ENCODE results near the gene SLC2A11.

Gene SLC2A11

DNA sequence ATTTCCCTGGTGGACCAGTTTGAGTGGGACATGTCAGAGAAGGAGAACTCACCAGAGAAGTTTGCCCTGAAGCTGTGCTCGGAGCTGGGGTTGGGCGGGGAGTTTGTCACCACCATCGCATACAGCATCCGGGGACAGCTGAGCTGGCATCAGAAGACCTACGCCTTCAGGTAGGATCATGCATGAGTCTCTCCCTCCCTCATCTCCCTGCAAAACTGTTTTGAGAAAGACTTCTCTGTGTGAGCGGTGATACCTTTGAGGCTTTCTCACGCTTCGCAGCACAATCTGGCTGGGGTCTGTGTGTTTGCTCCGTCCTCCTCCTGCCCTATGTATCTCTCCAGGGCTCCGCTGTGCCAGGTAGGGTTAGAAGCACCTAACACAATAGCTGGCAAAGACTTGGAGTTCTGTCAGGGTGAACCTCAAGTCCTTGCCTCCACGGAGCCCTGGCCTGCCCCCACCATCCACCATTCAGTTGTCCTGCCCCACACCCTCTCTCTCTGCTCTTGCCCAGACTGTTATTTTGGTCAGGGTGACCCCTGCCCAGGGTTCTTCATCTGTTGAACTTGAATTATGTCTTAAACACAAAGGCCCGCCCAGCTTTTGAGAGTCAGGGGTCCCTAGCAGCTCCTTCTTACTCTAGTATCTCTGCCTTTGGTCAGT is 32.3 kb upstream of the SLC2A11 start:
- H3K27me3 Mint-ChIP-seq (ENCODE audit: low read depth, poor library complexity), result peaks cover 3% of the 10 kb centered on the region
- no peak for DNase-seq
- H3K4me3 Mint-ChIP-seq, result peak overlapping the region; percentile 37
- H3K4me1 Mint-ChIP-seq, result peaks cover 30% of the 10 kb centered on the region
- TF ChIP-seq, protein P1, sequence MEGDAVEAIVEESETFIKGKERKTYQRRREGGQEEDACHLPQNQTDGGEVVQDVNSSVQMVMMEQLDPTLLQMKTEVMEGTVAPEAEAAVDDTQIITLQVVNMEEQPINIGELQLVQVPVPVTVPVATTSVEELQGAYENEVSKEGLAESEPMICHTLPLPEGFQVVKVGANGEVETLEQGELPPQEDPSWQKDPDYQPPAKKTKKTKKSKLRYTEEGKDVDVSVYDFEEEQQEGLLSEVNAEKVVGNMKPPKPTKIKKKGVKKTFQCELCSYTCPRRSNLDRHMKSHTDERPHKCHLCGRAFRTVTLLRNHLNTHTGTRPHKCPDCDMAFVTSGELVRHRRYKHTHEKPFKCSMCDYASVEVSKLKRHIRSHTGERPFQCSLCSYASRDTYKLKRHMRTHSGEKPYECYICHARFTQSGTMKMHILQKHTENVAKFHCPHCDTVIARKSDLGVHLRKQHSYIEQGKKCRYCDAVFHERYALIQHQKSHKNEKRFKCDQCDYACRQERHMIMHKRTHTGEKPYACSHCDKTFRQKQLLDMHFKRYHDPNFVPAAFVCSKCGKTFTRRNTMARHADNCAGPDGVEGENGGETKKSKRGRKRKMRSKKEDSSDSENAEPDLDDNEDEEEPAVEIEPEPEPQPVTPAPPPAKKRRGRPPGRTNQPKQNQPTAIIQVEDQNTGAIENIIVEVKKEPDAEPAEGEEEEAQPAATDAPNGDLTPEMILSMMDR (IDR thresholded peaks at IDR 0.05), result no peak
- peak overlapping the region; percentile 98 for H3K27ac Mint-ChIP-seq
- H3K9me3 Mint-ChIP-seq, result no peaks in the 10 kb centered on the region
- peaks cover 75% of the 10 kb centered on the region for H3K36me3 Mint-ChIP-seq (ENCODE audit: low read depth)

DNA sequence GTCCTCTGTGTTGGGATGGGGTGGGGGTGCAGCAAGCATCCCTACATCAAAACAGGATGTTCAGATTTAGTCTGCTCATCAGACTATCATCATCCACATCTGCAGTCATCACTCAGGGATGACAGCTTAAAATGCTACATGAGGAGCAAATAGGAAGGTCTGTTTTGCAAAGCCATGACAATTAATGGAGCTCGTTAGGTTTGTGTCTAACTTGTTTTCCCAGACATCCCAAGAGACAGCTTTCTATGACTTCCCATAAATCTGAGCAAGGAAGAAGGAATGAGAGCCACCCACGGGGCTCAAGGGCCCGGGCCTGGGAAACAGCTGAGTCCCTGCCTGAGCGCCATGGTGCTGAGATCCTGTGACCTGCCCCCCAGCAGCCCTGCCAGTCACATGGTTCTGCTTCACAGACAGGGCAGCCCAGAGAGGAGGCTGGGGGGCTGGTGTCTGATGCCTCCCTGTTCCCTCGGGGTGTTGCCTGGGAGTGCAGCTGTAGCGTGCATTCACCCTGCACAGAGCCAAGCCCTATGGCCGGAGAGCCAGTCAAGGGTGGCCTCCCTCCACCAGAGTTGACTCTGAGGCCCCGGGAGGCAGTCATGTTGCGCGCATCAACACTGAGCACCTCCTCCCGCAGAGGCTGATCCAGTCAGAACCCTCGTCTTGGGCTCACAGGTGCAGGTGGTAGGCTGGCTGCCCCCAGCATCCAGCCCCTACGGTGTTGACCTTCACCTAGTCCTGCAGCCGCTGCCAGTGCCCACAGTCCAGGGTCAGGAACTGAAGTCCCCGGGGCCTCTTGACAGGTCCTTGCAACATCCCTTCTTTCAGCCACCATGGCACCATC is 30.9 kb upstream of the SLC2A11 start:
- Mint-ChIP-seq H3K9me3 (no peaks in the 10 kb centered on the region), H3K27ac (peak overlapping the region; percentile 98), H3K4me1 (peaks cover 30% of the 10 kb centered on the region), H3K27me3 (ENCODE audit: low read depth, poor library complexity) (peaks cover 5% of the 10 kb centered on the region), H3K36me3 (ENCODE audit: low read depth) (peaks cover 74% of the 10 kb centered on the region), H3K4me3 (no peak overlapping the region)
- no peak for DNase-seq
- TF ChIP-seq, protein P1 (IDR thresholded peaks at IDR 0.05), result no peak

DNA sequence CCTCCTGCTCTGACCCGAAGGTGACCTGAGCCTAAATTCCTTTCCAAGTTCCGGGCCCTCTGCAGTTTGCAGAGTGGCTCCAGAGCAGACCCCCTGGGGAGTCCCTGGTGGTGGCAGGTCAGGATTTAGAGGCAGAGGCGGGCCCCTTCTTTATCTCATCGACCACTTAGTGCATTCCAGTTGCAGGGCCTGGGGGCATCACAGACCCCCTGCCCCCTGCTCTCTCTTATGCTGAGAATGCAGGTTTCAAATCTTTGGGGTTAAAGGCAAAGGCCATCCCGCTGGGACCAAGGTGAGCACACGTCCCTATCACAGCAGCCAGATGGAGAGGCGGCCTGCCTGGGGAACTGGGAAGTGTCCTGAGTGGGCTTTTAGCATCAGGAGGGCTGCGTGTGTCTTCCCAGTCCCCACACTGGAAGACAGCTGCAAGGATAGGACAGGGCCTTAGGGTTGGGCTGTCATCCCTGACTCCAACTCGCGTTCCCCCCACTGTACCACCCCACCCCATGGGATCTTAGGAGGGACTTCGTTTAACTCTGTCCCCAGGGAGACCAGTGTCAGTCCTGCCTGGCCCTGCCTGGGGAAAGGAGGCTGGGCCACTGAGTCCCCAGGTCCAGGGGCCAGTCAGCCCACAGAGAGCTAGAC is 30.2 kb upstream of the SLC2A11 start:
- H3K27ac Mint-ChIP-seq, result peak overlapping the region; percentile 39
- H3K4me3 Mint-ChIP-seq, result no peak overlapping the region
- TF ChIP-seq, protein P1 (IDR thresholded peaks at IDR 0.05), result no peak
- peaks cover 73% of the 10 kb centered on the region for H3K36me3 Mint-ChIP-seq (ENCODE audit: low read depth)
- H3K9me3 Mint-ChIP-seq, result no peaks in the 10 kb centered on the region
- peaks cover 5% of the 10 kb centered on the region for H3K27me3 Mint-ChIP-seq (ENCODE audit: low read depth, poor library complexity)
- no peak for DNase-seq
- peaks cover 30% of the 10 kb centered on the region for H3K4me1 Mint-ChIP-seq

DNA sequence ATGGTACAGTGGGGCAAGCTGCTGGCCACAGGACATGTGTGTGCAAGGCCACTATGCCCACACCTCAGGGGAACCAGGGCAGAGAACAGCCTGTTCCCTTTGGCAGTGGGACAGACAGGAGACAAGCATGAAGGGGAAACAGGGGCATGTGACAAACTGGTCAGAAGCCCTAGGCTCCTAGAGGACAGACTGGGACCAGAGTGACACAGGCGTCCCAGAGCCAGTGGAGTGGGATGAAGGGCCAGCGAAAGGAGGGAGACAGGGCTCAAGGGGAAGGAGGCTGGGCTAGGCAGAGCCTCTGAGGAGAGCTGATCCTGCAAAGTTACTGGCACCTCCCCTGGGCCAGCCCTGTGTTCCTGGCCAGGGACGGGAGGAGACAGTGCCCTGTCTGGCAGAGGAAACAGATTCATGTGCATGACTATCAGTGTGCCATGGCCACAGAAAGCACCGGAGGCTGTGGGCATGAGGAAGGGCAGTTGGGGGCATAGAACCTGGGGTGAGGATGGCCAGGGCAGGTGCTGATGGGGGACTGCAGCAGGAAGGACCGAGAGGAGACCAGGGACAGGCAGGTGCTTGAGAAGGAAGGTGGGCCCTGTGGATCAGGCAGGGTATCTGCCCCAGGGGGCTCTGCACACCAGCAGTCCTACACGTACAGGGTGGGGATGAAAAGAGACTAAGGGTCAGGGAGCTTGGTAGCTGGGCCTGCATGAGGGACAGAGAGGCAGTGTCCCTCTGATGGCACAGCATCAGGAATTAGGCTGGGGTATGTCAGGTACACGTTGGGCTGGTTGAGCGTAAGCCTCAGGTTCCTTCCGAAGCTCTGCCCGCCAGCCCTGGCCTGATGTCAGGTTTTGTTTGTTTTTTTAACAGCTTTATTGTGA is 28.6 kb upstream of the SLC2A11 start:
- TF ChIP-seq, protein P1 (IDR thresholded peaks at IDR 0.05), result no peak
- Mint-ChIP-seq H3K4me1 (peaks cover 29% of the 10 kb centered on the region), H3K36me3 (ENCODE audit: low read depth) (peaks cover 57% of the 10 kb centered on the region), H3K27me3 (ENCODE audit: low read depth, poor library complexity) (peaks cover 5% of the 10 kb centered on the region), H3K27ac (no peak overlapping the region), H3K4me3 (no peak overlapping the region), H3K9me3 (no peaks in the 10 kb centered on the region)
- DNase-seq, result no peak

DNA sequence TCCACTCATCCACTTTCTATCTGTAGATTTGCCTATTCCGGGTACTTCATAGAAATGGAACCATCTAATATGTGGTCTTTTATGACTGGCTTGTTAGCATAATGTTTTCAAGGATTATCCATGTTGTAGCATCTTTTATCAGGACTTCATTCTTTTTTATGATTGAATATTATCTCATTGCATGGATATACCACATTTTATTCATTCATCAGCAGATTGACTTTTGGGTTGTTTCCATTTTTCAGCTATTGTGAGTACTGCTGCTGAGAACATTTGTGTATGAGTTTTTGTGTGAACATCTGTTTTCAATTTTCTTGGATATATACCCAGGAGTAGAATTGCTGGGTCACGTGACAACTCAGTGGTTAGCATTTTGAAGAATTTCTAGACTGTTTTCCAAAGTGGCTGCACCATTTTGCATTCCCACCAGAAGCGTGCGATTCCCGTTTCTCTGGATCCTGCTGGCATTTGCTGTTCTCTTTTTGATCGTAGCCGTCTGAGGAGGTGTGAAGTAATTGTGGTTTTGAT is 27.8 kb upstream of the SLC2A11 start:
- H3K4me3 Mint-ChIP-seq, result no peak overlapping the region
- H3K36me3 Mint-ChIP-seq (ENCODE audit: low read depth), result peaks cover 50% of the 10 kb centered on the region
- DNase-seq, result no peak
- H3K27me3 Mint-ChIP-seq (ENCODE audit: low read depth, poor library complexity), result peaks cover 5% of the 10 kb centered on the region
- TF ChIP-seq, protein P1 (IDR thresholded peaks at IDR 0.05), result no peak
- H3K27ac Mint-ChIP-seq, result peak overlapping the region; percentile 84
- no peaks in the 10 kb centered on the region for H3K9me3 Mint-ChIP-seq
- peaks cover 26% of the 10 kb centered on the region for H3K4me1 Mint-ChIP-seq

All from nephron progenitor cell (in vitro differentiated cells).